ENCODE results near the gene CFAP206.

CFAP206 gene

GRCh38 chr6:87430499-87430898, 22.7 kb downstream of the CFAP206 start:
- TF ChIP-seq CTCF (IDR thresholded peaks at IDR 0.05; ENCODE audit: low read depth, low read length): no peak
- H3K4me3 ChIP-seq (ENCODE audit: low read depth, low read length): no peak overlapping the region
- H3K4me1 ChIP-seq: no peaks in the 10 kb centered on the region
- H3K27me3 ChIP-seq: peaks cover 9% of the 10 kb centered on the region; the same call in 1 of the 2 replicates
- no peak for DNase-seq
- no peaks in the 10 kb centered on the region for H3K36me3 ChIP-seq
- no peaks in the 10 kb centered on the region for H3K9me3 ChIP-seq

GRCh38 chr6:87431263-87431662, 23.5 kb downstream of the CFAP206 start:
- Histone ChIP-seq H3K36me3 (no peaks in the 10 kb centered on the region), H3K4me1 (no peaks in the 10 kb centered on the region), H3K4me3 (ENCODE audit: low read depth, low read length) (no peak overlapping the region), H3K9me3 (no peaks in the 10 kb centered on the region), H3K27me3 (peaks cover 9% of the 10 kb centered on the region; the same call in 1 of the 2 replicates)
- TF ChIP-seq CTCF (IDR thresholded peaks at IDR 0.05; ENCODE audit: low read depth, low read length): no peak
- no peak for DNase-seq

GRCh38 chr6:87436435-87436834, 28.7 kb downstream of the CFAP206 start:
- H3K27me3 ChIP-seq: no peaks in the 10 kb centered on the region
- no peaks in the 10 kb centered on the region for H3K4me1 ChIP-seq
- H3K9me3 ChIP-seq: no peaks in the 10 kb centered on the region
- no peaks in the 10 kb centered on the region for H3K36me3 ChIP-seq
- no peak for DNase-seq
- TF ChIP-seq CTCF (IDR thresholded peaks at IDR 0.05; ENCODE audit: low read depth, low read length): no peak
- no peak overlapping the region for H3K4me3 ChIP-seq (ENCODE audit: low read depth, low read length)

GRCh38 chr6:87441711-87442110, 33.9 kb downstream of the CFAP206 start:
- H3K4me3 ChIP-seq (ENCODE audit: low read depth, low read length): no peak overlapping the region
- no peak for DNase-seq
- TF ChIP-seq CTCF (IDR thresholded peaks at IDR 0.05; ENCODE audit: low read depth, low read length): no peak
- peaks cover 3% of the 10 kb centered on the region for H3K27me3 ChIP-seq
- H3K9me3 ChIP-seq: no peaks in the 10 kb centered on the region
- H3K36me3 ChIP-seq: no peaks in the 10 kb centered on the region
- H3K4me1 ChIP-seq: no peaks in the 10 kb centered on the region

GRCh38 chr6:87444362-87444761, 36.6 kb downstream of the CFAP206 start:
- DNase-seq: no peak
- Histone ChIP-seq H3K4me3 (ENCODE audit: low read depth, low read length) (no peak overlapping the region), H3K4me1 (no peaks in the 10 kb centered on the region), H3K9me3 (no peaks in the 10 kb centered on the region), H3K36me3 (no peaks in the 10 kb centered on the region), H3K27me3 (peaks cover 8% of the 10 kb centered on the region)
- no peak for TF ChIP-seq CTCF (IDR thresholded peaks at IDR 0.05; ENCODE audit: low read depth, low read length)

GRCh38 chr6:87465051-87465450, 57.3 kb downstream of the CFAP206 start:
- no peak for DNase-seq
- no peak overlapping the region for H3K4me3 ChIP-seq (ENCODE audit: low read depth, low read length)
- H3K4me1 ChIP-seq: no peaks in the 10 kb centered on the region
- no peak for TF ChIP-seq CTCF (IDR thresholded peaks at IDR 0.05; ENCODE audit: low read depth, low read length)
- peaks cover 20% of the 10 kb centered on the region for H3K27me3 ChIP-seq
- H3K36me3 ChIP-seq: no peaks in the 10 kb centered on the region
- no peaks in the 10 kb centered on the region; the same call in 1 of the 2 replicates for H3K9me3 ChIP-seq
